ENCODE measurements around the gene WSCD1. TPM values are rescaled to one million over a fixed set of nuclear protein-coding genes. Genes with fewer than 3 reads are reported as not detected.

Gene WSCD1
- total RNA-seq, 4 donors from 2014 or later: 2.1 to 9.5 (median 7.0) TPM

DNA sequence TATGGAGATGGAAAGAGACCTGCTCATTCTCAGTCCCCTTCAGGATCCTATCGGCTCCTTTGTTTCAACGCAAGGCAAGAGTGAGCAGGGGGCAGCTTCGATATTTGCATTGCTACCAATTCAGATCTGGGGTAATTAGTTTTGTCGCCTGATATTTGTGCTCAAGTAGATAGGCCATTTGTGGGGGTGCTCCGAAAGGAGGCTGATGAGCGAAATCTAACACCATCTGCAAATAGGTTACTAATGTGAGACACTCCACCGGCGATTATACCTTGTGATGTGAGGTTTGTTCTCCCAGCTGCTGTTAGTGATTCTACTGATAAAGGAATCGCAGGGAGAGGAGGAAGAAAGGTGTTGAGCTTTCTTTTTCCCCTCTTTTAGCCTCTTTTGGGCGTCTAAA lies 31.5 kb downstream of the WSCD1 start:
- no peaks in the 10 kb centered on the region for H3K4me1 ChIP-seq
- no peak overlapping the region for H3K27ac ChIP-seq
- H3K27me3 ChIP-seq: no peaks in the 10 kb centered on the region
- no peak overlapping the region for H3K4me3 ChIP-seq (replicated peaks in 1 of 3)
- no peaks in the 10 kb centered on the region for H3K36me3 ChIP-seq
- intact Hi-C loops (cut with DNase I): no loop called here
- 60 to 70% methylated on average over 10 of the region's 10 CpGs for WGBS, 2 donors
- DNase-seq: no peak
- TF ChIP-seq CTCF (IDR thresholded peaks at IDR 0.05): no peak
- TF ChIP-seq POLR2A (IDR thresholded peaks at IDR 0.05): no peak
- no peaks in the 10 kb centered on the region for H3K9me3 ChIP-seq

- 70 to 82% methylated on average over 3 of the region's 3 CpGs for WGBS, 2 donors
- Histone ChIP-seq H3K4me3 (replicated peaks in 1 of 3) (no peak overlapping the region), H3K36me3 (no peaks in the 10 kb centered on the region), H3K27me3 (no peaks in the 10 kb centered on the region), H3K4me1 (no peaks in the 10 kb centered on the region), H3K9me3 (no peaks in the 10 kb centered on the region), H3K27ac (no peak overlapping the region)
- TF ChIP-seq CTCF (IDR thresholded peaks at IDR 0.05) (no peak), POLR2A (IDR thresholded peaks at IDR 0.05) (no peak)
- DNase-seq: no peak
- intact Hi-C loops (cut with DNase I): no loop called here
Observed at GRCh38 chr17:6102615-6103014, 32.4 kb downstream of the WSCD1 start.

DNA sequence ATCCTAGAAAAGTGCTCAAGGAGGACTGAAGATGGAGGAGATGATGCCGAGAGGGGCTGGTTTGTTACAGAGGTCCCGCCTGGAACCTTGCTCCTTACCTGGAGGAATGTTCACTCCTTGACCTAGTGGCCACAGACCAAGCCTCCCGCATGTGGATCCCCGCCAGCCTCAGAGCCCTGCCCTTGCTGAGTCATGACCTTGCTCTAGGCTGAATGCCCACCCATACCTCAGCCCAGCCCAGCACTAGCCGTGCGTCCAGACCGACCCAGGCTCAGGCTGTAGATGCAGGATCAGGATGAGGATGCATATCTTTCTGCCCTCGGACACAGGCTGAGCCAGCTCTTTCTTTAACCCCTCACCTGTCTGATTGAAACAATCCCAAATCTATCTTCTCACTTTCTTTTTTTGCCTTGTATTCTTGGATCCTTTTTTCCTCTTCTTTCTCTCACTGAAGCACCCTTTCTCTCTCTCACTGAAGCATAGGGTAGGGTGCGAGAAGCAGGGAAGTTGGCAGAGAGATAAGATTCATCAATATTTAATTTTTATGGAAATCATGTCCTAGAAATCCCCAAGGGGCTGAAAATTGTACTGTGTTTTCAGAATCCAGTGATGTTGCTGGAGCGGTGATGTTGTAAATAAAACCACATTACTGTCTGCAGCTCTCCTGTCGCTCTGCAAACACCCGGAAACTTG lies 34.9 kb downstream of the WSCD1 start:
- WGBS, 2 donors: 70 to 74% methylated on average over 12 of the region's 12 CpGs
- no peaks in the 10 kb centered on the region for H3K27me3 ChIP-seq
- H3K27ac ChIP-seq: no peak overlapping the region
- no peak for DNase-seq
- no peaks in the 10 kb centered on the region for H3K36me3 ChIP-seq
- no peaks in the 10 kb centered on the region for H3K9me3 ChIP-seq
- no peak overlapping the region for H3K4me3 ChIP-seq (replicated peaks in 1 of 3)
- intact Hi-C loops (cut with DNase I): no loop called here
- TF ChIP-seq POLR2A (IDR thresholded peaks at IDR 0.05): no peak
- TF ChIP-seq CTCF (IDR thresholded peaks at IDR 0.05): no peak
- H3K4me1 ChIP-seq: no peaks in the 10 kb centered on the region

GRCh38 chr17:6105649-6106007 lies 35.4 kb downstream of the WSCD1 start:
- no peaks in the 10 kb centered on the region for H3K9me3 ChIP-seq
- TF ChIP-seq CTCF (IDR thresholded peaks at IDR 0.05) (no peak), POLR2A (IDR thresholded peaks at IDR 0.05) (no peak)
- no peaks in the 10 kb centered on the region for H3K4me1 ChIP-seq
- no peak for DNase-seq
- no peak overlapping the region for H3K27ac ChIP-seq
- intact Hi-C loops (cut with DNase I): no loop called here
- H3K4me3 ChIP-seq (replicated peaks in 1 of 3): no peak overlapping the region
- WGBS, 2 donors: 57 to 58% methylated on average over 6 of the region's 6 CpGs
- H3K36me3 ChIP-seq: no peaks in the 10 kb centered on the region
- no peaks in the 10 kb centered on the region for H3K27me3 ChIP-seq

GRCh38 chr17:6106212-6106611 lies 36.0 kb downstream of the WSCD1 start:
- WGBS, 2 donors: 90 to 95% methylated on average over 2 of the region's 2 CpGs
- TF ChIP-seq POLR2A (IDR thresholded peaks at IDR 0.05) (no peak), CTCF (IDR thresholded peaks at IDR 0.05) (no peak)
- Histone ChIP-seq H3K36me3 (no peaks in the 10 kb centered on the region), H3K4me1 (no peaks in the 10 kb centered on the region), H3K9me3 (no peaks in the 10 kb centered on the region), H3K27me3 (no peaks in the 10 kb centered on the region), H3K27ac (no peak overlapping the region), H3K4me3 (replicated peaks in 1 of 3) (no peak overlapping the region)
- no peak for DNase-seq
- intact Hi-C loops (cut with DNase I): no loop called here
